PFSK-1 (cell line): Measurements from ENCODE around the gene TDRD6.

ENCODE experiments used
- POLR2AphosphoS5 ChIP-seq: IDR thresholded peaks from 2 replicates; pipeline ENCODE4 v1.6.1; 2012; ENCODE audit warnings: low read depth, mild to moderate bottlenecking, control low read depth, low read length, moderate library complexity
- SIN3A ChIP-seq: IDR thresholded peaks from 2 replicates; pipeline ENCODE4 v1.6.1; 2012; ENCODE audit warnings: mild to moderate bottlenecking, low read length, moderate library complexity, borderline replicate concordance; ENCODE audit not compliant: insufficient read depth
- TAF1 ChIP-seq: IDR thresholded peaks from 2 replicates; pipeline ENCODE4 v1.6.1; 2012; ENCODE audit warnings: low read length, control low read depth, borderline replicate concordance; ENCODE audit not compliant: insufficient read depth
- TF ChIP-seq, protein P1 (sequence below), 2 experiments: IDR thresholded peaks; 2 replicates each; pipeline versions ENCODE4 v1.6.1 to v1.8.0; 2011 to 2012; ENCODE audit warnings: low read depth in 2 of 2, low read length in 2 of 2, control low read depth in 1 of 2, inconsistent platforms in 1 of 2, mild to moderate bottlenecking in 1 of 2, moderate library complexity in 1 of 2; ENCODE audit not compliant: insufficient read depth in 1 of 2

DNA sequence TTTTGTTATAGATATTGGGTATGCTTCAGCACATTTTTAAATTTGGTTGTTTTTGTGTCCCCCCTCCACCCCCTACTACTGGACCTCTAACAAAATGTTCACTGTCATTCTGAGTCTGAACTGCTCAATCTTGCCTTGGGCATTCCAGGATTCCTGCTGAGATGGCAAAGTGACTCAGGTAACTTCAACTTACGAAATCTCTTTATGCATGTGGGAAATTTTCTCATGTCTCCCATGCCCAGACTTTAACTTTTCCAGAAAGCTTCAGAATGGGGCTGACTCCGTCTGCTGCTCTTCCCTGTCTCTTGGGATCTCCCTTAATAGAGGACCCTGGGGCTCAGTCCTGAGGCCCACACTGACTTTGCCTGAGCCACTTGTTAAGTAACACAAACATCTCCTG is 49.0 kb upstream of the TDRD6 start:
- TF ChIP-seq, protein P1, sequence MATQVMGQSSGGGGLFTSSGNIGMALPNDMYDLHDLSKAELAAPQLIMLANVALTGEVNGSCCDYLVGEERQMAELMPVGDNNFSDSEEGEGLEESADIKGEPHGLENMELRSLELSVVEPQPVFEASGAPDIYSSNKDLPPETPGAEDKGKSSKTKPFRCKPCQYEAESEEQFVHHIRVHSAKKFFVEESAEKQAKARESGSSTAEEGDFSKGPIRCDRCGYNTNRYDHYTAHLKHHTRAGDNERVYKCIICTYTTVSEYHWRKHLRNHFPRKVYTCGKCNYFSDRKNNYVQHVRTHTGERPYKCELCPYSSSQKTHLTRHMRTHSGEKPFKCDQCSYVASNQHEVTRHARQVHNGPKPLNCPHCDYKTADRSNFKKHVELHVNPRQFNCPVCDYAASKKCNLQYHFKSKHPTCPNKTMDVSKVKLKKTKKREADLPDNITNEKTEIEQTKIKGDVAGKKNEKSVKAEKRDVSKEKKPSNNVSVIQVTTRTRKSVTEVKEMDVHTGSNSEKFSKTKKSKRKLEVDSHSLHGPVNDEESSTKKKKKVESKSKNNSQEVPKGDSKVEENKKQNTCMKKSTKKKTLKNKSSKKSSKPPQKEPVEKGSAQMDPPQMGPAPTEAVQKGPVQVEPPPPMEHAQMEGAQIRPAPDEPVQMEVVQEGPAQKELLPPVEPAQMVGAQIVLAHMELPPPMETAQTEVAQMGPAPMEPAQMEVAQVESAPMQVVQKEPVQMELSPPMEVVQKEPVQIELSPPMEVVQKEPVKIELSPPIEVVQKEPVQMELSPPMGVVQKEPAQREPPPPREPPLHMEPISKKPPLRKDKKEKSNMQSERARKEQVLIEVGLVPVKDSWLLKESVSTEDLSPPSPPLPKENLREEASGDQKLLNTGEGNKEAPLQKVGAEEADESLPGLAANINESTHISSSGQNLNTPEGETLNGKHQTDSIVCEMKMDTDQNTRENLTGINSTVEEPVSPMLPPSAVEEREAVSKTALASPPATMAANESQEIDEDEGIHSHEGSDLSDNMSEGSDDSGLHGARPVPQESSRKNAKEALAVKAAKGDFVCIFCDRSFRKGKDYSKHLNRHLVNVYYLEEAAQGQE (IDR thresholded peaks at IDR 0.05; ENCODE audit: insufficient read depth in 1 of 2, low read depth in 2 of 2, low read length in 2 of 2), result no peak
- TF ChIP-seq SIN3A (no peak), TAF1 (no peak), POLR2AphosphoS5 (no peak)
